T-cell (primary cell): ENCODE measurements around the gene CCR5. TPM values are rescaled to one million over a fixed set of nuclear protein-coding genes. Genes with fewer than 3 reads are reported as not detected.

Experiments
- ATAC-seq, 4 experiments: fragments of 200-7000 bp in 3 of 4; fragments of 150-1000 bp in 1 of 4; cut with Tn5 transposase; replicated peaks in 1 of 4; 1 replicate in 3 of 4; 2 replicates in 1 of 4; pipeline ENCODE4 v1.10.0; 2021; ENCODE audit warnings: moderate library complexity in 3 of 4, mild to moderate bottlenecking in 2 of 4, moderate number of reproducible peaks in 1 of 4
- CTCF ChIA-PET, 2 donors: fragments of 300-600 bp; sonication (Branson Sonifier 250); formaldehyde crosslinking; loops; one replicate each; lab custom pipeline; 2022; ENCODE audit warnings: antibody characterized with exemption in 2 of 2; lab: Charles Lee
- POLR2A ChIA-PET, 2 donors: fragments of 300-600 bp; sonication (Branson Sonifier 250); formaldehyde crosslinking; loops; one replicate each; lab custom pipeline; 2022; ENCODE audit warnings: antibody characterized with exemption in 2 of 2; lab: Charles Lee
- DNase-seq, 35 experiments: peaks; one replicate each; pipeline versions ENCODE4 v3.0.0 to v3.0.0-alpha.2; 2013 to 2023
- H3K27ac ChIP-seq: one replicate; pipeline ENCODE4 v1.5.1; 2013; ENCODE audit warnings: low read length
- H3K27me3 ChIP-seq, 2 experiments: replicated peaks in 1 of 2; 1 replicate in 1 of 2; 2 replicates in 1 of 2; pipeline versions ENCODE4 v1.6.1 to v1.7.0; 2013; ENCODE audit warnings: low read length in 1 of 2, mixed read lengths in 1 of 2; ENCODE audit not compliant: control insufficient read depth in 2 of 2, insufficient read depth in 2 of 2; ENCODE audit errors: extremely low read depth in 1 of 2
- H3K36me3 ChIP-seq, 2 donors: 1 replicate in 1 of 2; 2 replicates in 1 of 2; pipeline versions ENCODE4 v1.6.1 to v1.7.0; 2013; ENCODE audit warnings: low read length in 1 of 2; ENCODE audit not compliant: control insufficient read depth in 2 of 2, insufficient read depth in 1 of 2; ENCODE audit errors: extremely low read depth in 1 of 2
- H3K4me1 ChIP-seq, 2 experiments: 1 replicate in 1 of 2; 2 replicates in 1 of 2; pipeline versions ENCODE4 v1.6.1 to v1.7.0; 2013; ENCODE audit warnings: low read length in 2 of 2, mixed read lengths in 1 of 2; ENCODE audit not compliant: insufficient read depth in 2 of 2, control insufficient read depth in 1 of 2; ENCODE audit errors: extremely low read depth in 1 of 2
- H3K4me3 ChIP-seq, 2 donors: 1 replicate in 1 of 2; 2 replicates in 1 of 2; pipeline versions ENCODE4 v1.5.1 to v1.7.0; 2013; ENCODE audit warnings: mild to moderate bottlenecking in 2 of 2, low read length in 1 of 2, moderate library complexity in 1 of 2; ENCODE audit not compliant: control insufficient read depth in 1 of 2; ENCODE audit errors: extremely low read depth in 1 of 2
- H3K9me3 ChIP-seq: 2 replicates; pipeline ENCODE4 v1.7.0; 2013
- H3K27ac Mint-ChIP-seq, 2 donors: one replicate each; pipeline ENCODE4 v1.8.0; 2020 to 2021; ENCODE audit warnings: mild to moderate bottlenecking in 2 of 2, mixed read lengths in 2 of 2
- H3K27me3 Mint-ChIP-seq, 2 donors: one replicate each; pipeline ENCODE4 v1.8.0; 2021 to 2022; ENCODE audit warnings: mixed read lengths in 2 of 2
- H3K36me3 Mint-ChIP-seq: one replicate; pipeline ENCODE4 v1.8.0; 2021; ENCODE audit warnings: mixed read lengths
- H3K4me1 Mint-ChIP-seq, 3 donors: one replicate each; pipeline ENCODE4 v1.8.0; 2020 to 2022; ENCODE audit warnings: mixed read lengths in 3 of 3, mild to moderate bottlenecking in 1 of 3
- H3K4me3 Mint-ChIP-seq, 3 donors: one replicate each; pipeline ENCODE4 v1.8.0; 2020 to 2022; ENCODE audit warnings: mild to moderate bottlenecking in 3 of 3, mixed read lengths in 3 of 3, moderate library complexity in 3 of 3
- H3K9me3 Mint-ChIP-seq, 3 donors: one replicate each; pipeline ENCODE4 v1.8.0; 2020 to 2022; ENCODE audit warnings: mixed read lengths in 3 of 3
- WGBS: methylation state at CpG from one replicate; pipeline ENCODE4 v1.1.5; 2013; ENCODE audit warnings: missing lambda C conversion rate; ENCODE audit not compliant: insufficient coverage; 5-methylcytosine and 5-hydroxymethylcytosine counted together
- total RNA-seq, 35 experiments: library from RNA in 6 of 35; stranded (reverse) in 6 of 35; fragments of 120-200 nt in 1 of 35; gene quantifications; one replicate each; pipeline versions ENCODE4 v1.2.1 to v1.2.4 and lab custom pipeline; 2013 to 2026

The CCR5 gene
- total RNA-seq, 5 donors from 2014 or later (not counting 1 experiment from before 2014, with no cell fraction given): 4.0 to 14.6 (median 10.1) TPM

DNA sequence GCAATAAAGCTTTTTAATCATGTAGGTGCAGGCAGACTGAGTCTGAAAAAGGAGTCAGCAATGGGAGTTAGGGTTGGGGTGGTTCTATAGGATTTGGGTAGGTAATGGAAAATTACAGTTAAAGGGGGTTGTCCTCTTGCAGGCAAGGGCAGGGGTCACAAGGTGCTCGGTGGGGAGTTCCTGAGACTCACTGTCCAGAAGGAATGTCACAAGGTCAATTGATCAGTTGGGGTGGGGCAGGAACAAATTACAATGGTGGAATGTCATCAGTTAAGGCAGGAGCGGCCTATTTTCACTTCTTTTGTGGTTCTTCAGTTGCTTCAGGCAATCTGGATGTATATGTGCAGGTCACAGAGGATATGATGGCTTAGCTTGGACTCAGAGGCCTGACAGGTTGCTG, 22.3 kb downstream of the CCR5 start:
- Mint-ChIP-seq H3K27ac (no peak overlapping the region), H3K4me3 (no peak overlapping the region), H3K27me3 (peaks cover 0 to 2% of the 10 kb centered on the region in 2 donors), H3K36me3 (no peaks in the 10 kb centered on the region), H3K4me1 (peaks cover 0 to 4% (median 0%) of the 10 kb centered on the region in 3 donors), H3K9me3 (no peaks in the 10 kb centered on the region)
- no peaks in the 10 kb centered on the region for H3K27me3 ChIP-seq
- ATAC-seq (no peak), DNase-seq (no peak)
- H3K4me3 ChIP-seq: no peak overlapping the region
- H3K9me3 ChIP-seq: no peaks in the 10 kb centered on the region
- H3K27ac ChIP-seq: no peak overlapping the region
- no peaks in the 10 kb centered on the region for H3K36me3 ChIP-seq
- WGBS: 80% methylated on average over 1 of the region's 2 CpGs
- H3K4me1 ChIP-seq: peaks cover 0 to 4% of the 10 kb centered on the region in 2 experiments
- POLR2A ChIA-PET: no interaction called here
- CTCF ChIA-PET: interaction anchor here in 1 of 2 donors (0.5 kb wide), 1 partner anchor 1230 kb away, joined by 8 read pairs; no protein-coding TSS in a partner anchor

DNA sequence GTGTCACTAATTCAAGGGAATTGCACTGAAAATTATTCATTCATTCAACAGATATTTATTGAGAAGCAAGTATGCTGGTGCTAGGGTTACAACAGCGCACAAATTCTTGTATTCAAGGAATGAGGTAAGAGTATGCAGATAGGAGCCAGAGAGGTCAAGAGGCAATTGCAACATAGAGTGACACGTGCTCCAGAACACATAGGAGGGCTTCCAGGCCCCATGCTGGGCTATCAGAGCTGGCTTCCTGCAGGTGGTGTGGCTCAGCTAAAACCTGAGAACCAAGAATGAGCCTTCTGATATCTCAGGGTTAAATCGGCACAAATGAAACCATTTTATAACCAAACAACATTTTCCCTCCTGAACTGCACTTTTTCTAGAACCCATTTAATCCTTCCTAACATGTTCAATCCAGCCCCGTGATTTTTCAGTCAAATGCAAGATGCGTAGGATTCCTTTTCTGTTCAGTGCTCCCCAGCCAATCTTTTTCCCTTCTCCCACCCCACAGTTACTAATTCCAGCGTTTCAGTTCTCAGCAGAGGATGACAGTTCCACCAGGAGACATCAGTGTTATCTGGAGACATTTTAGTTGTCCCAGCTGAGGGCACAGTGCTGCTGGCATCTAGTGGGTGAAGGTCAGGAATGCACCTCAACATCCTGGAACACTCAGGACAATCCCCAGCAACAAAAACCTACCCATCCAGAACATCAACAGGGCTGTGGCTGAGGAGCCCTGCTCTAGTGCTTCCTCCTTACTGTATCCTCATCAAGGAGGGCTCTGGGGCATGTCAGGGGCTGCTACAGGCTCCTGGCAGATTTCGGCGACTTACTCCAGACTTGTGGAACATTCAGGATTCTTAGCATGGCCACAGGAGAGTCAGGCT, 23.0 kb downstream of the CCR5 start:
- Mint-ChIP-seq H3K27me3 (peaks cover 0 to 2% of the 10 kb centered on the region in 2 donors), H3K9me3 (no peaks in the 10 kb centered on the region), H3K4me3 (no peak overlapping the region), H3K27ac (no peak overlapping the region), H3K4me1 (peaks cover 0 to 4% (median 0%) of the 10 kb centered on the region in 3 donors), H3K36me3 (no peaks in the 10 kb centered on the region)
- CTCF ChIA-PET: no interaction called here
- H3K27ac ChIP-seq: no peak overlapping the region
- 88% methylated on average over 6 of the region's 8 CpGs for WGBS
- no peak overlapping the region for H3K4me3 ChIP-seq
- DNase-seq (no peak), ATAC-seq (no peak)
- H3K36me3 ChIP-seq: no peaks in the 10 kb centered on the region
- H3K27me3 ChIP-seq: no peaks in the 10 kb centered on the region
- H3K9me3 ChIP-seq: no peaks in the 10 kb centered on the region
- POLR2A ChIA-PET: no interaction called here
- peaks cover 0 to 4% of the 10 kb centered on the region in 2 experiments for H3K4me1 ChIP-seq

GRCh38 chr3:46395210-46395661, 24.5 kb downstream of the CCR5 start:
- Mint-ChIP-seq H3K9me3 (no peaks in the 10 kb centered on the region), H3K4me3 (no peak overlapping the region), H3K36me3 (no peaks in the 10 kb centered on the region), H3K27ac (no peak overlapping the region), H3K27me3 (peaks cover 0 to 2% of the 10 kb centered on the region in 2 donors), H3K4me1 (peaks cover 0 to 4% (median 0%) of the 10 kb centered on the region in 3 donors)
- Histone ChIP-seq H3K9me3 (no peaks in the 10 kb centered on the region), H3K27me3 (no peaks in the 10 kb centered on the region), H3K36me3 (no peaks in the 10 kb centered on the region), H3K27ac (no peak overlapping the region), H3K4me3 (no peak overlapping the region), H3K4me1 (peaks cover 0 to 4% of the 10 kb centered on the region in 2 experiments)
- POLR2A ChIA-PET: no interaction called here
- CTCF ChIA-PET: no interaction called here
- 85% methylated on average over 6 of the region's 6 CpGs for WGBS
- no peak for ATAC-seq
- DNase-seq: no peak

DNA sequence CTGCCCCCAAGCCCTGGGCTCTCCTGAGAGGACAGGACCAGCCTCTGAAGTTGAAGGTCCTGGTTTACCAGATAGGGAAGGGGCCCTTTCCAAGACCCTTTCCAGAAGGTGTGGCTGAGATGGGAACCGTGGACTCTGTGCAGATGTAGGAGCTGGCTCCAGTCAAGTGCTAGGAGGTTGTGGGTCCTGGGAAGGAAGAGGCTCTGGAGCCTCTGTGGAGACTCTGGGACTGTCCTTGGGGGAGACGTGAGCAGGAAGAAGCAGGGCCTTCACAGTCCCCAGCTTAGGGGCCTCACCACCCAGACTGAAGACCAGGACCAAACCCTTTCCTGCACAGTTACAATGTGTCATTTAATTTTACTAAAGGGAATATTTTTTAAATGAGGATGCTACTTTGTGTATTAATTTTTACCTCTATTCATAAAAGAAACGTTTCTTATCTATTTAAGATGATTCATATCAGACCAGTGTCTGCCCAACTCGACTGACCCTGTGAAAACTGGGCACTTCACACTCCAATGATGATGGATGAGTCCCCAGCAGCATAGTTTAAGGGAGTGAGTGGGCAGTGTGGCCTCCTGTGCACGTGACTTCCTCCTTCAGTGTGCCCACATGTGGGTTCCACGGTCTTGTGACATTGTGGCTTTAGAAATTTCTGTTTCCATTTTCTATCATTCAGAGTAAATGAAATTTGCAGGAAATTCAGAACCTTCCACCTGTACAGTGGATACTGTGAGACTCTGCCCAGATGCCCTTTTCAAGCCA, 25.2 kb downstream of the CCR5 start:
- Mint-ChIP-seq H3K27ac (no peak overlapping the region), H3K27me3 (peaks cover 0 to 2% of the 10 kb centered on the region in 2 donors), H3K4me1 (peaks cover 0 to 4% (median 0%) of the 10 kb centered on the region in 3 donors), H3K4me3 (no peak overlapping the region), H3K9me3 (no peaks in the 10 kb centered on the region), H3K36me3 (no peaks in the 10 kb centered on the region)
- no peak for DNase-seq
- 86% methylated on average over 1 of the region's 6 CpGs for WGBS
- H3K4me1 ChIP-seq: peaks cover 0 to 4% of the 10 kb centered on the region in 2 experiments
- CTCF ChIA-PET: no interaction called here
- H3K36me3 ChIP-seq: no peaks in the 10 kb centered on the region
- no peaks in the 10 kb centered on the region for H3K27me3 ChIP-seq
- H3K4me3 ChIP-seq: no peak overlapping the region
- no peak for ATAC-seq
- POLR2A ChIA-PET: no interaction called here
- H3K9me3 ChIP-seq: no peaks in the 10 kb centered on the region
- H3K27ac ChIP-seq: no peak overlapping the region

DNA sequence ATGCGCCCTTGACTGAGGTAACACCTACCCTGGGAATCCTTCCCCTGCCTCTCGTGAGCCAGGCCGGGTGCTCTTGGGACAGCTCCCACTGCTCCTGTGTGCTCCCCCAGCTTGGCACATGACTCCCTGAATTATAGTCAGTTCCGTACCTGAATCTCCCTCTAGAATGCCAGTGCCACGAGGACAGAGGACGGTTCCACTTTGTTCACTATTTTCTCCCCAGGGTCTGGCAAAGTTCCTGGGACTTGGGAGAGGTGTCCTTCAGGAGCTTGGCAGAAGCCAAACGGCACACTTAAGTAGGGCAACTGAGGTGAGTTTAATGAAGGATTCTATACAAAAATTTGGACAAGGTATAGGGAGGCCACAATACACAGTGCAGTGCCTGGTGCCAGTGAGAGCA, 26.4 kb downstream of the CCR5 start:
- Mint-ChIP-seq H3K4me1 (peaks cover 0 to 4% (median 0%) of the 10 kb centered on the region in 3 donors), H3K9me3 (no peaks in the 10 kb centered on the region), H3K4me3 (no peak overlapping the region), H3K27ac (no peak overlapping the region), H3K36me3 (no peaks in the 10 kb centered on the region), H3K27me3 (peaks cover 0 to 2% of the 10 kb centered on the region in 2 donors)
- Histone ChIP-seq H3K27ac (no peak overlapping the region), H3K9me3 (no peaks in the 10 kb centered on the region), H3K27me3 (no peaks in the 10 kb centered on the region), H3K4me3 (no peak overlapping the region), H3K4me1 (peaks cover 0 to 4% of the 10 kb centered on the region in 2 experiments), H3K36me3 (no peaks in the 10 kb centered on the region)
- ChIA-PET POLR2A (no interaction called here), CTCF (interaction anchor here in 1 of 2 donors (0.6 kb wide), 1 partner anchor 469 kb away, joined by 3 read pairs; no protein-coding TSS in a partner anchor)
- 93% methylated on average over 2 of the region's 7 CpGs for WGBS
- no peak for ATAC-seq
- no peak for DNase-seq
